B cell (primary cell): ENCODE data around the gene DYNLT4. TPM values are rescaled to one million over a fixed set of nuclear protein-coding genes. Genes with fewer than 3 reads are reported as not detected.

Source experiments
- ATAC-seq: fragments of 200-7000 bp; cut with Tn5 transposase; one replicate; pipeline ENCODE4 v1.10.0; 2021; ENCODE audit warnings: low read depth, mild to moderate bottlenecking, moderate number of reproducible peaks, moderate library complexity
- CTCF ChIA-PET: fragments of 350-600 bp; sonication (Branson Sonifier 250); formaldehyde crosslinking; loops from one replicate; lab custom pipeline; 2021; ENCODE audit warnings: antibody characterized with exemption, inconsistent platforms; lab: Charles Lee
- POLR2A ChIA-PET: fragments of 350-600 bp; sonication (Branson Sonifier 250); formaldehyde crosslinking; loops from one replicate; lab custom pipeline; 2021; ENCODE audit warnings: antibody characterized with exemption; lab: Charles Lee
- DNase-seq: peaks from one replicate; pipeline ENCODE4 v3.0.0; 2013
- H2AFZ ChIP-seq: 2 replicates; pipeline ENCODE4 v1.6.1; 2012; ENCODE audit warnings: mild to moderate bottlenecking, low read depth, low read length; ENCODE audit not compliant: insufficient read depth, poor library complexity, severe bottlenecking
- H3K27ac ChIP-seq, 2 donors: 1 replicate in 1 of 2; 2 replicates in 1 of 2; pipeline ENCODE4 v1.5.1; 2012 to 2013; ENCODE audit warnings: low read length in 2 of 2, mild to moderate bottlenecking in 2 of 2, moderate library complexity in 1 of 2
- H3K27me3 ChIP-seq, 4 experiments: fragments of 200-600 bp in 1 of 4; sonication (generic) in 1 of 4; replicated peaks in 1 of 4; 1 replicate in 2 of 4; 2 replicates in 2 of 4; pipeline versions ENCODE4 v1.6.1 to v1.7.0; 2013 to 2016; ENCODE audit warnings: low read length in 3 of 4, mild to moderate bottlenecking in 2 of 4, mixed read lengths in 1 of 4, moderate library complexity in 1 of 4; ENCODE audit not compliant: insufficient read depth in 4 of 4, control insufficient read depth in 3 of 4; ENCODE audit errors: control extremely low read depth in 1 of 4
- H3K36me3 ChIP-seq, 2 experiments: replicated peaks in 1 of 2; 1 replicate in 1 of 2; 2 replicates in 1 of 2; pipeline versions ENCODE4 v1.6.1 to v1.7.1; 2013; ENCODE audit warnings: low read length in 1 of 2; ENCODE audit not compliant: insufficient read depth in 2 of 2, control insufficient read depth in 1 of 2; ENCODE audit errors: control extremely low read depth in 1 of 2, extremely low read depth in 1 of 2
- H3K4me1 ChIP-seq, 2 donors: fragments of 200-600 bp in 1 of 2; sonication (generic) in 1 of 2; 1 replicate in 1 of 2; 2 replicates in 1 of 2; pipeline versions ENCODE4 v1.5.1 to v1.6.1; 2013 to 2017; ENCODE audit warnings: low read length in 2 of 2; ENCODE audit not compliant: control insufficient read depth in 2 of 2, insufficient read depth in 2 of 2
- H3K4me2 ChIP-seq: replicated peaks from 2 replicates; pipeline ENCODE3; 2012; ENCODE audit warnings: mild to moderate bottlenecking, low read depth, low read length; ENCODE audit not compliant: poor library complexity, severe bottlenecking
- H3K4me3 ChIP-seq, 5 experiments: fragments of 200-600 bp in 1 of 5; sonication (generic) in 1 of 5; 1 replicate in 3 of 5; 2 replicates in 2 of 5; pipeline versions ENCODE4 v1.5.1 to v1.7.0; 2011 to 2016; ENCODE audit warnings: low read length in 4 of 5, mild to moderate bottlenecking in 4 of 5, low read depth in 2 of 5, control low read depth in 1 of 5, moderate library complexity in 1 of 5; ENCODE audit not compliant: insufficient read depth in 1 of 5; ENCODE audit errors: control extremely low read depth in 1 of 5, extremely low read depth in 1 of 5
- H3K79me2 ChIP-seq: fragments of 200-600 bp; sonication (generic); one replicate; pipeline ENCODE4 v1.6.0; 2016; ENCODE audit warnings: low read length; ENCODE audit not compliant: control insufficient read depth, insufficient read depth
- H3K9ac ChIP-seq: fragments of 200-600 bp; sonication (generic); 2 replicates; pipeline ENCODE4 v1.6.1; 2017; ENCODE audit warnings: mild to moderate bottlenecking, low read length, moderate library complexity
- H3K9me3 ChIP-seq, 3 donors: one replicate each; pipeline versions ENCODE4 v1.6.1 to v1.7.1; 2013; ENCODE audit warnings: low read length in 2 of 3; ENCODE audit not compliant: control insufficient read depth in 2 of 3, insufficient read depth in 1 of 3; ENCODE audit errors: control extremely low read depth in 1 of 3
- H4K20me1 ChIP-seq: 2 replicates; pipeline ENCODE4 v1.6.0; 2012; ENCODE audit warnings: mild to moderate bottlenecking, low read length; ENCODE audit not compliant: insufficient read depth, control insufficient read depth, poor library complexity, severe bottlenecking
- H3K27ac Mint-ChIP-seq: one replicate; pipeline ENCODE4 v1.8.0; 2021; ENCODE audit warnings: mixed read lengths
- H3K27me3 Mint-ChIP-seq: one replicate; pipeline ENCODE4 v1.8.0; 2021; ENCODE audit warnings: mixed read lengths
- H3K4me1 Mint-ChIP-seq: one replicate; pipeline ENCODE4 v1.8.0; 2021; ENCODE audit warnings: mixed read lengths
- H3K4me3 Mint-ChIP-seq: one replicate; pipeline ENCODE4 v1.8.0; 2021; ENCODE audit warnings: mixed read lengths
- H3K9me3 Mint-ChIP-seq: one replicate; pipeline ENCODE4 v1.8.0; 2022; ENCODE audit warnings: mixed read lengths; ENCODE audit not compliant: insufficient read depth
- CTCF ChIP-seq: fragments of 200-600 bp; IDR thresholded peaks from one replicate; pipeline ENCODE4 v1.8.0; 2022; ENCODE audit warnings: antibody characterized with exemption, mild to moderate bottlenecking
- EZH2 ChIP-seq: IDR thresholded peaks from 2 replicates; pipeline ENCODE4 v1.6.1; 2012; ENCODE audit warnings: borderline replicate concordance, low read depth, mild to moderate bottlenecking, moderate library complexity, low read length; ENCODE audit not compliant: insufficient read depth, poor library complexity, severe bottlenecking
- WGBS: methylation state at CpG from one replicate; pipeline ENCODE4 v1.1.5; 2013; ENCODE audit warnings: missing lambda C conversion rate; ENCODE audit not compliant: insufficient coverage; 5-methylcytosine and 5-hydroxymethylcytosine counted together
- intact Hi-C: fragments of 100-400 bp; cut with micrococcal nuclease; formaldehyde crosslinking; loops from one replicate; pipeline ENCODE4 v1.10.0; 2022
- polyA plus RNA-seq: library from polyadenylated mRNA; depleted of rRNA; stranded (reverse); fragments of >200 nt; gene quantifications from 2 replicates; pipeline ENCODE4 v1.2.3, GENCODE V29; 2012
- total RNA-seq, 2 donors: library from RNA; stranded (reverse); fragments of 120-200 nt in 1 of 2; gene quantifications; 1 replicate in 1 of 2; 2 replicates in 1 of 2; pipeline versions ENCODE4 v1.2.3 to v1.2.4, GENCODE V29; 2013 to 2022

Gene DYNLT4
- total and polyA plus RNA-seq, 2 donors (not counting 1 experiment from before 2014, with no cell fraction given), result 0.19 to 0.39 TPM

- no peaks in the 10 kb centered on the region for H3K79me2 ChIP-seq
- no peak overlapping the region for H3K4me2 ChIP-seq
- Mint-ChIP-seq H3K4me1 (peaks cover 11% of the 10 kb centered on the region), H3K27me3 (peaks cover under 1% of the 10 kb centered on the region), H3K4me3 (no peak overlapping the region), H3K9me3 (no peaks in the 10 kb centered on the region), H3K27ac (peak overlapping the region; percentile 37)
- no peak overlapping the region for H3K27ac ChIP-seq
- WGBS, result 62% methylated on average over 5 of the region's 7 CpGs
- ChIA-PET POLR2A (interaction anchor here (0.6 to 1.4 kb wide), 3 partner anchors 34 to 179 kb away, joined by 4 to 7 read pairs (median 7); partner anchors contain the start of gene PLK3), CTCF (interaction anchor here (1.1 to 3.0 kb wide), 5 partner anchors 9 to 41 kb away, joined by 3 to 10 read pairs (median 8); partner anchors contain the start of gene PLK3)
- H3K4me3 ChIP-seq, result no peak overlapping the region
- H3K9me3 ChIP-seq, result no peaks in the 10 kb centered on the region
- TF ChIP-seq EZH2 (no peak), CTCF (no peak)
- no peaks in the 10 kb centered on the region for H3K36me3 ChIP-seq
- H3K27me3 ChIP-seq, result no peaks in the 10 kb centered on the region
- H3K4me1 ChIP-seq, result peaks cover 0 to 7% of the 10 kb centered on the region in 2 donors
- intact Hi-C loops, result no loop called here
- DNase-seq (no peak), ATAC-seq (no peak)
- no peaks in the 10 kb centered on the region for H4K20me1 ChIP-seq
- H3K9ac ChIP-seq, result no peak overlapping the region
- no peak overlapping the region for H2AFZ ChIP-seq
Observed at GRCh38 chr1:44834328-44834727, 27.2 kb upstream of the DYNLT4 start.

- H3K27ac ChIP-seq, result no peak overlapping the region
- ChIA-PET POLR2A (no interaction called here), CTCF (interaction anchor here (1.5 kb wide), 1 partner anchor 32 kb away, joined by 4 read pairs; the partner anchor contains the start of gene PLK3)
- no peaks in the 10 kb centered on the region for H3K9me3 Mint-ChIP-seq
- no peaks in the 10 kb centered on the region for H3K27me3 ChIP-seq
- no peaks in the 10 kb centered on the region for H4K20me1 ChIP-seq
- H3K36me3 ChIP-seq, result no peaks in the 10 kb centered on the region
- no peak overlapping the region for H3K9ac ChIP-seq
- no peak for TF ChIP-seq EZH2
- no peak for TF ChIP-seq CTCF
- intact Hi-C loops, result no loop called here
- no peak for DNase-seq
- no peak for ATAC-seq
- H3K9me3 ChIP-seq, result peaks cover 0 to under 1% (median 0%) of the 10 kb centered on the region in 3 donors
- H3K27ac Mint-ChIP-seq, result no peak overlapping the region
- WGBS, result 65% methylated on average over 7 of the region's 13 CpGs
- peaks cover 0 to 7% of the 10 kb centered on the region in 2 donors for H3K4me1 ChIP-seq
- H3K4me3 ChIP-seq, result no peak overlapping the region
- no peak overlapping the region for H3K4me2 ChIP-seq
- H3K4me3 Mint-ChIP-seq, result no peak overlapping the region
- H3K27me3 Mint-ChIP-seq, result no peaks in the 10 kb centered on the region
- peaks cover 11% of the 10 kb centered on the region for H3K4me1 Mint-ChIP-seq
- H2AFZ ChIP-seq, result no peak overlapping the region
- no peaks in the 10 kb centered on the region for H3K79me2 ChIP-seq
Observed at GRCh38 chr1:44832056-44832705, 25.0 kb upstream of the DYNLT4 start.
